ENCODE data around the gene GDF2. TPM values are rescaled to one million over a fixed set of nuclear protein-coding genes. Genes with fewer than 3 reads are reported as not detected.

The GDF2 gene
- polyA plus RNA-seq, 1 donor: not detected

DNA sequence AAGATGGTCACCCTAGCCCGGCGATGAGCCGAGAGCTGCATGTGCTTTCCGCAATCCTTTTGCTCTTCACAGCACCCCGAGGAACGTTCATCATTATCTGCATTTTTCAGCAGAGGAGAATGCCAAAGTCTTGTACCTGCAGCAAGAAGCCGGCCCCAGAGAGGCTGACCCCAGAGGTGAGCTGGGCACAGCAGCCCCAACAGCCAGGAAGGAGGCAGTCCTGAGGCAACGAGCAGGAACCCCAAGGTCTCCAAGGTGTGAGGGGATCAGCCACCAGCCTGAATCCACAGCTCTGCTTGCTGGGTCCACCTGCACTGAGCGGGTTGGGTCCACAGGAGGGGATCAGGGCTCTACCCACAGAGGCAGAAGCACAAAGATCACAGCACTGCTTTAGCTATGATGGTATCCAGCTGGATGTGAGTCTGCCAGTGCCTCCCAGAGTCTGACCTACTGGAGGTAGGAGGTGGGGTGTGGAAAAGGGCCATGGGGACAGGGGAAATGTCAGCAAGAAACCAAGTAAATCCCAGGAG lies 39.1 kb upstream of the GDF2 start:
- no peaks in the 10 kb centered on the region for H3K4me1 ChIP-seq (ENCODE audit: control insufficient read depth, insufficient read depth, low read length)
- H3K36me3 ChIP-seq (ENCODE audit: control insufficient read depth, insufficient read depth, low read length): no peaks in the 10 kb centered on the region
- H3K27me3 ChIP-seq (ENCODE audit: control insufficient read depth, insufficient read depth, low read length): peaks cover 13% of the 10 kb centered on the region
- DNase-seq: no peak
- H3K9me3 ChIP-seq (ENCODE audit: control insufficient read depth, low read depth, low read length): no peaks in the 10 kb centered on the region
- WGBS (ENCODE audit: insufficient coverage, low lambda C conversion rate): no CpG with 5 or more reads among the region's 9 CpGs
- H3K27ac ChIP-seq (ENCODE audit: low read length): no peak overlapping the region
- H3K4me3 ChIP-seq (ENCODE audit: low read length): no peak overlapping the region

DNA sequence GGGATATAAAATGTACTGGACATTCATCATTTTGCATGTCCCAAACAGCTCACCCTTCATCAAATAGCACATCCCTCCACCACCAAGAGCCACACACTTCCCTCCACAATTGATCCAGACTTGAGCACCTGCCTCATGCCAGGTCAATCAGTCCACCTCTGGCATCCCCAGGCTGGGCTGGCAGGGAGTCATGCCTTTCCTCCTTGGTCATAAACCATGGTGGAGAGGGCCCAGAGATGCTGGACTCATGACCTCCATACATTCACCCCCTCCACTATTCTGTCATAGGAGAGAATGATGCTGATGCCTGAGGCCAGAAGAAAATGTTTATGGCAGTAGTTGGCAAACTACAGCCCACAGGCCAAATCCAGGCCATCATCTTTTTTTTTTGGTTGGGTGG lies 38.4 kb upstream of the GDF2 start:
- Histone ChIP-seq H3K9me3 (ENCODE audit: control insufficient read depth, low read depth, low read length) (no peaks in the 10 kb centered on the region), H3K27me3 (ENCODE audit: control insufficient read depth, insufficient read depth, low read length) (peaks cover 13% of the 10 kb centered on the region), H3K27ac (ENCODE audit: low read length) (no peak overlapping the region), H3K4me1 (ENCODE audit: control insufficient read depth, insufficient read depth, low read length) (no peaks in the 10 kb centered on the region), H3K4me3 (ENCODE audit: low read length) (no peak overlapping the region), H3K36me3 (ENCODE audit: control insufficient read depth, insufficient read depth, low read length) (no peaks in the 10 kb centered on the region)
- DNase-seq: no peak

DNA sequence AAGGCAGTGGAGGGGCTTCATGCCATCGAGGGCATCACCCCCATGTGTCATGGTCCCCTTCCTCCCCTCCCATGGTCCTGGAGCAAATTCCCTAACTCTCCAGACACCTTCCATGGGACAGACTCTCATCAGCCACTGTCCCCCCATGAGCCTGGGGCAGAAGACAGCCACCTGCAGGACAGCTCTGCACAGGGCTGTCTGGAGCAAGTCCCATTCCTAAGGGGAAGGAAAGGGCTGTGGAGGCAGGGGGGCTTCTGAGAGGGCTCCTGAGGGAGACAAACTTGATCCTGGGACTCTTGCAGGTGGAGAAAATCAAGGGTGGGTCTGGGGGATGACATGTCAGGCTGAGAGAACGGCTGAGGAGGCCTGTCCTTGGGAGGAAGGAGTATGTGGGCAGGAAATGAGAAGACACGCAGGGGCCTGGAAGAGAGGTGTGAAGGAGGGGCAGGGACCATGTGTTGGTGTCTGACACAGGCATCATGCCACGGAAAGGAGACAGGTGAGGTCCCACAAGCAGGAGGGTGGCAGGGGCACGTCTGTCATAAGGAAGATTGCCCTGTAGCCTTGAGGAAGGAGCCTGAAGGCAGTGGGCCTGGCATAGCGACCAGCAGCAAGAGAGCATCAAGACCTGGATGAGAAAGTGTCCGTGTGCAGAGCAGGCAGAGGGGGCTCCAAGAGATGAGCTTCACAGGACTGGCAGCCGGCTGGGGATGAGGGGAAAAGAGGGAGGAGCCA lies 36.7 kb upstream of the GDF2 start:
- Histone ChIP-seq H3K27ac (ENCODE audit: low read length) (no peak overlapping the region), H3K4me3 (ENCODE audit: low read length) (no peak overlapping the region), H3K4me1 (ENCODE audit: control insufficient read depth, insufficient read depth, low read length) (no peaks in the 10 kb centered on the region), H3K36me3 (ENCODE audit: control insufficient read depth, insufficient read depth, low read length) (no peaks in the 10 kb centered on the region), H3K27me3 (ENCODE audit: control insufficient read depth, insufficient read depth, low read length) (peaks cover 13% of the 10 kb centered on the region), H3K9me3 (ENCODE audit: control insufficient read depth, low read depth, low read length) (no peaks in the 10 kb centered on the region)
- DNase-seq: no peak
- WGBS (ENCODE audit: insufficient coverage, low lambda C conversion rate): 100% methylated on average over 1 of the region's 8 CpGs

DNA sequence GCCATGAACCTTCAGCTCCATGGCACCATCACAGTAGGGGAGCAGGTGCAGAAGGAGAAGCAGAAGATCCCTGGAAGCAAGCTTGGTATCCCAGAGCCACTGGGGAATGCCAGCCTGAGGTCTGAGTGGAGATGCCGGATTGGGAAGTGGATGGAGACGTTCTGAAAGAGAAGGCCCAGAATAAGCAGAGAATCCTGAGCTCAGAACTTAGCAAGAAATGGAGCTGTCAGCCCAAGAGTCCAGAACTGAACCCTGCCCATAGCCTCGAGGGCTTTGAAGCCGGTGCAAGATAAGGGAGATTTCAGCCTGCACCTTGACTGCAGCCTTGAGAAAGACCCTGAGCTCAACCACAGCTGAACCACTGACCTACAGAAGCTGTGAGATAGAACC lies 36.1 kb upstream of the GDF2 start:
- DNase-seq: no peak
- Histone ChIP-seq H3K4me3 (ENCODE audit: low read length) (no peak overlapping the region), H3K4me1 (ENCODE audit: control insufficient read depth, insufficient read depth, low read length) (no peaks in the 10 kb centered on the region), H3K27me3 (ENCODE audit: control insufficient read depth, insufficient read depth, low read length) (peaks cover 13% of the 10 kb centered on the region), H3K36me3 (ENCODE audit: control insufficient read depth, insufficient read depth, low read length) (no peaks in the 10 kb centered on the region), H3K27ac (ENCODE audit: low read length) (no peak overlapping the region), H3K9me3 (ENCODE audit: control insufficient read depth, low read depth, low read length) (no peaks in the 10 kb centered on the region)
- 80% methylated on average over 2 of the region's 4 CpGs for WGBS (ENCODE audit: insufficient coverage, low lambda C conversion rate)

DNA sequence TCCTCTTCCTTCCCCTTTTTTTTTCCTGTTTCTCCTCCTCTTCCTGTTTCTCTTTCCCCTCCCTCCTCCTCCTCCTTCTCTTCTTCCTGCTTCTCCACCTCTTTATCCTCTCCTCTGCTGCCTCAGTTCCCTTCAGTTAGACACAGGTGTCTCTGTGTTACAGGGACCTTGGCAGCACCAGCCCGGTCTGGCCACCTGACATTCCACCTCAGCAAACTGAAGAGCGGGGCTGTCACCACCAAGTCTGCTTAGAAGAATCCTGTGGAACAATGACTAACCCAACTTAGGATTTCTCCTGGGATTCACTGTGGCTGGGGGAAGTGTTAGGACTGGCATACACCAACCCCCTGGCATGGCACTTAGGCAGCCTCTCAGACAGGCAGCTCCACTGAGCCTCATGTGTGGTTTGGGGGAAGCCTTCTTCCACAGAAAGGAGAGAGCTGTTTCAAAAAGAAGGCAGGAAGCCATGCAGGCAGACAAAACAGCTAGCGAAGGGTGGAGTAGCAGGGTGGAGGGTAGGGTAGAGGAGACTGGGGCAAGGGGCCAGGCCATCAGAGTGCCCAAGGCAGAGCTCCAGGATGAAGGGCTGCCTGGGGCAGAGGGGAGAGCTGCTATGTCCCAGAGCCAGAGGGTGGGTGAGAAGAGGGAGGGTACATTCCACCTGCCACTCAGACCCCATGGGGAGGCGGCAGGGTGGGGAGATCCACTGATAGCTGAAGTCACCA lies 35.5 kb upstream of the GDF2 start:
- H3K4me1 ChIP-seq (ENCODE audit: control insufficient read depth, insufficient read depth, low read length): no peaks in the 10 kb centered on the region
- H3K4me3 ChIP-seq (ENCODE audit: low read length): no peak overlapping the region
- H3K27me3 ChIP-seq (ENCODE audit: control insufficient read depth, insufficient read depth, low read length): peaks cover 13% of the 10 kb centered on the region
- no peak for DNase-seq
- no peak overlapping the region for H3K27ac ChIP-seq (ENCODE audit: low read length)
- H3K36me3 ChIP-seq (ENCODE audit: control insufficient read depth, insufficient read depth, low read length): no peaks in the 10 kb centered on the region
- no peaks in the 10 kb centered on the region for H3K9me3 ChIP-seq (ENCODE audit: control insufficient read depth, low read depth, low read length)
- no CpG with 5 or more reads among the region's 4 CpGs for WGBS (ENCODE audit: insufficient coverage, low lambda C conversion rate)

DNA sequence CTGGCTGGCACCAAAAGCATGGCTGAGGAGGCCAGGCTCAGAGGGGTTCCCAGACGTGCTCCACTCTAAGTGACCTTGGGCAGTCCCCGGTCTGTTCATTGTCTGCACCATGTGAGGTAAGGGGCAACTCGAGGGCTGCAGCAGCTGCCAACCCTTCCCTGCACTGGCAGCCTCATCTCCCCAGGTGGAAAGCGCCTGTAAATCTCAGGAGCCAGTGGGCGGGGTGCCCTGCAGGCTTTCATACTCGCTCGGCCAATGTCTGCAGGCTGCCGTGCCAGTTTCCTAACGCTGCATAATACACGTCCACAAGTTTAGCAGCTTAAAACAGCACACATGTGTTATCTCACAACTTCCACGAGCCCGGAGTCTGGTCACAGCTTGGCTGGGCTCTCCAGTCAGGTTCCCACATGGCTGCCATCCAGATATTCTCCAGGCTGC lies 34.9 kb upstream of the GDF2 start:
- Histone ChIP-seq H3K9me3 (ENCODE audit: control insufficient read depth, low read depth, low read length) (no peaks in the 10 kb centered on the region), H3K27ac (ENCODE audit: low read length) (no peak overlapping the region), H3K27me3 (ENCODE audit: control insufficient read depth, insufficient read depth, low read length) (peaks cover 8% of the 10 kb centered on the region), H3K4me1 (ENCODE audit: control insufficient read depth, insufficient read depth, low read length) (no peaks in the 10 kb centered on the region), H3K4me3 (ENCODE audit: low read length) (no peak overlapping the region), H3K36me3 (ENCODE audit: control insufficient read depth, insufficient read depth, low read length) (no peaks in the 10 kb centered on the region)
- no CpG with 5 or more reads among the region's 12 CpGs for WGBS (ENCODE audit: insufficient coverage, low lambda C conversion rate)
- no peak for DNase-seq

DNA sequence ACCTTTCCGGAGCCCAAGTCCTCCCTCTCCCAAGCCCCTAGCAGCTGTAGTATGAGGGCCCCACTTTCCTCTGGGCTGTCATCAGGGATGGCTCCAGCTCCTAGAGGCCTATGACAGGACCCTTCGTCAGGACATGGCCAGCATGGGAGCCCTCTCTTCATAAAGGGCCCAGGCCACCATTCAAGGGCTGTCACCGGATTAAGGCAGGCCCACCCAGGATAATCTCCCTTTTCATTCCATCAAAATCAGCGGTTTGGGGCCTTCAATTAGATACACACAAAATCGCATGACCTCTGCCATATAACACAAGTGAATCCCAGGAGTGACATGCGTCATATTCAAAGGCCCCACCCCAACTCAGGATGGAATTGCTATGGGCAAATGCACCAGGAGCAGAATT lies 34.4 kb upstream of the GDF2 start:
- Histone ChIP-seq H3K27ac (ENCODE audit: low read length) (no peak overlapping the region), H3K4me1 (ENCODE audit: control insufficient read depth, insufficient read depth, low read length) (no peaks in the 10 kb centered on the region), H3K27me3 (ENCODE audit: control insufficient read depth, insufficient read depth, low read length) (peaks cover 8% of the 10 kb centered on the region), H3K36me3 (ENCODE audit: control insufficient read depth, insufficient read depth, low read length) (no peaks in the 10 kb centered on the region), H3K9me3 (ENCODE audit: control insufficient read depth, low read depth, low read length) (no peaks in the 10 kb centered on the region), H3K4me3 (ENCODE audit: low read length) (no peak overlapping the region)
- DNase-seq: no peak
- no CpG with 5 or more reads among the region's 6 CpGs for WGBS (ENCODE audit: insufficient coverage, low lambda C conversion rate)

DNA sequence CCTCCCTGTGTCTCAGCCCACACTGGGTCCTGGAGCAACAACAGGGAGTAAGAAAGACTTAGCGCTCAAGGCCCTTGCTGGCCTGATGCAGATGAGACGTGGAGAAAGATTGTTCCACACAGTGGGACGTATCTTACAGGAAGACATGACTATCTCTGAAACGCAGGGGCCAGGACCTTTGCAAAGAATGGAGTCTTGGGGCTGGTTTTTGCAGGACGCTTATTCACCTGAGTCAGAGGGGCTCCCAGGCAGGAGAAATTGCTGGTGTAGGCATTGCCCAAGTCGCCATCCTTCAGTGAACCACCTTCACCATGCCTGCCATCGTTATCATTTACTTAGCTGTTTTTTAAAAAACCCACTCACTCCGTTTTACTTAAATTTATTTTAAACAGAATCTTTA lies 34.0 kb upstream of the GDF2 start:
- no peak for DNase-seq
- 44% methylated on average over 1 of the region's 8 CpGs for WGBS (ENCODE audit: insufficient coverage, low lambda C conversion rate)
- Histone ChIP-seq H3K4me3 (ENCODE audit: low read length) (no peak overlapping the region), H3K36me3 (ENCODE audit: control insufficient read depth, insufficient read depth, low read length) (no peaks in the 10 kb centered on the region), H3K9me3 (ENCODE audit: control insufficient read depth, low read depth, low read length) (no peaks in the 10 kb centered on the region), H3K27ac (ENCODE audit: low read length) (no peak overlapping the region), H3K27me3 (ENCODE audit: control insufficient read depth, insufficient read depth, low read length) (peaks cover 8% of the 10 kb centered on the region), H3K4me1 (ENCODE audit: control insufficient read depth, insufficient read depth, low read length) (no peaks in the 10 kb centered on the region)

DNA sequence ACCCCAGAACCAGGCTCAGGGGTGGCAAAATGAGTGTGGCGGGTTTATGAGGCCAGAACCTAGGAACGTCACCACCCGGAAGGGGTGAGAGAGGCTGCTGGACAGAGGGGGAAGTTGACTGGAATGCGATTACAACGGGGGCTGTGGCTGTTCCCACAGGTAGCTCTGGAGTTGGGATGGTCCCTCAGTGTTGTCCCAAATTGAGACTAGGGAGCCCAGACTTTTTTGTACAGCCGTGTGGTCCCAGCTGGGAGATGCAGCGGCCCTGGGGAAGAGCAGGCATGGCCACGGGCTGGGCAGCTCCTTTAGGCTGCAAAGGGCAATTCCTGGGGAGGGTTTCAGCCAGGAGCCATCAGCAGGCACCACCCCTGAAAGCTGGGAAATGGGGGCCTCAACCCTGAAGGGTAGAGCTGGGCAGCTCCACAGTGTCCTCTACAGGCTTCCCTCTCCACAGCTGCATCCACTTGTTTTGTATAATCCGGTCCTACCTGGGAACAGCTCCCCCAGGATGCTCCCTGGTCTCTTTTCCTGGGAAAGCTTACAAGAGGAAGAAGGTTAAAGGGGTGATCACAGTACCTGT lies 33.2 kb upstream of the GDF2 start:
- WGBS (ENCODE audit: insufficient coverage, low lambda C conversion rate): no CpG with 5 or more reads among the region's 9 CpGs
- H3K36me3 ChIP-seq (ENCODE audit: control insufficient read depth, insufficient read depth, low read length): no peaks in the 10 kb centered on the region
- no peak for DNase-seq
- H3K4me3 ChIP-seq (ENCODE audit: low read length): no peak overlapping the region
- H3K27ac ChIP-seq (ENCODE audit: low read length): no peak overlapping the region
- H3K4me1 ChIP-seq (ENCODE audit: control insufficient read depth, insufficient read depth, low read length): no peaks in the 10 kb centered on the region
- H3K9me3 ChIP-seq (ENCODE audit: control insufficient read depth, low read depth, low read length): no peaks in the 10 kb centered on the region
- H3K27me3 ChIP-seq (ENCODE audit: control insufficient read depth, insufficient read depth, low read length): peaks cover 13% of the 10 kb centered on the region

DNA sequence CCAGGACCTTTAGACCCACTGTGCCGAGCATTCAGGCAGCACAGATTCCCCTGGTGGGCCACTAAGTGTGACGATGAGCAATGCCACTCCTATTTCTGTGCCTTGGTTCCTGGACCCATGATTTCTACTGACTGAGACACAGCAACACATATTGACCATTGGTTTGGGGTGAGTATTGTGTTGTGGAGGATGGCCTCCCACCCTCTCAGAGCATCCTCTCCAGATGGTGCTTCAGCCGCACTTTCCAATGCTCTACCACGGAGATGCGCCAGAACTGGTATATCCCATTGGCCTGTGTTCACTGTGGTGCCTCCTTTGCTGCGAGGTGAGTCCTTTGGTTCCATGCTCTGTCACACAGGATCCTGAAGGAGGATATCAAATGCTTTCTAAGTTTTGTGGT lies 32.3 kb upstream of the GDF2 start:
- H3K36me3 ChIP-seq (ENCODE audit: control insufficient read depth, insufficient read depth, low read length): no peaks in the 10 kb centered on the region
- WGBS (ENCODE audit: insufficient coverage, low lambda C conversion rate): no CpG with 5 or more reads among the region's 6 CpGs
- H3K9me3 ChIP-seq (ENCODE audit: control insufficient read depth, low read depth, low read length): no peaks in the 10 kb centered on the region
- no peak for DNase-seq
- H3K27me3 ChIP-seq (ENCODE audit: control insufficient read depth, insufficient read depth, low read length): peaks cover 15% of the 10 kb centered on the region
- H3K4me1 ChIP-seq (ENCODE audit: control insufficient read depth, insufficient read depth, low read length): no peaks in the 10 kb centered on the region
- H3K4me3 ChIP-seq (ENCODE audit: low read length): no peak overlapping the region
- H3K27ac ChIP-seq (ENCODE audit: low read length): no peak overlapping the region
